Endodermal cell (in vitro differentiated cells): ENCODE data around the gene CRYBB2. TPM values are rescaled to one million over a fixed set of nuclear protein-coding genes. Genes with fewer than 3 reads are reported as not detected.
"Not testable (repeated sequence)": the region's sequence is repeated elsewhere in the genome, so short reads cannot be mapped to it uniquely, and the experiment has no call there.

Experiments
- DNase-seq: peaks from one replicate; pipeline ENCODE4 v3.0.0-alpha.2; 2017
- H3K27ac ChIP-seq: 2 replicates; pipeline ENCODE4 v1.5.1; 2013; ENCODE audit warnings: mild to moderate bottlenecking, low read depth, low read length, moderate library complexity
- H3K27me3 ChIP-seq: 2 replicates; pipeline ENCODE4 v1.6.1; 2013; ENCODE audit warnings: mild to moderate bottlenecking, low read length, moderate library complexity; ENCODE audit not compliant: insufficient read depth, control insufficient read depth, poor library complexity, severe bottlenecking
- H3K36me3 ChIP-seq: 2 replicates; pipeline ENCODE4 v1.7.0; 2013; ENCODE audit warnings: mild to moderate bottlenecking, low read length, moderate library complexity; ENCODE audit not compliant: control insufficient read depth, insufficient read depth
- H3K4me1 ChIP-seq: one replicate; pipeline ENCODE4 v1.7.0; 2013; ENCODE audit warnings: low read length; ENCODE audit not compliant: control insufficient read depth, insufficient read depth
- H3K4me3 ChIP-seq: 2 replicates; pipeline ENCODE4 v1.5.1; 2013; ENCODE audit warnings: mild to moderate bottlenecking, low read length, moderate library complexity
- H3K9ac ChIP-seq: 2 replicates; pipeline ENCODE4 v1.6.1; 2013; ENCODE audit warnings: mild to moderate bottlenecking, low read length, moderate library complexity; ENCODE audit not compliant: poor library complexity, severe bottlenecking; ENCODE audit errors: extremely low read depth
- H3K9me3 ChIP-seq: 2 replicates; pipeline ENCODE4 v1.6.1; 2013; ENCODE audit warnings: mild to moderate bottlenecking, low read length, moderate library complexity; ENCODE audit not compliant: control insufficient read depth
- H3K27ac Mint-ChIP-seq: 2 replicates; pipeline ENCODE4 v1.8.0; 2020; ENCODE audit warnings: mixed read lengths
- H3K27me3 Mint-ChIP-seq: 2 replicates; pipeline ENCODE4 v1.8.0; 2021; ENCODE audit warnings: mild to moderate bottlenecking, mixed read lengths; ENCODE audit not compliant: insufficient read depth
- H3K36me3 Mint-ChIP-seq: 2 replicates; pipeline ENCODE4 v1.8.0; 2020; ENCODE audit warnings: low read depth, mixed read lengths
- H3K4me1 Mint-ChIP-seq: 2 replicates; pipeline ENCODE4 v1.8.0; 2020; ENCODE audit warnings: mixed read lengths
- H3K4me3 Mint-ChIP-seq: 2 replicates; pipeline ENCODE4 v1.8.0; 2020; ENCODE audit warnings: mild to moderate bottlenecking, moderate library complexity, mixed read lengths
- H3K9me3 Mint-ChIP-seq: 2 replicates; pipeline ENCODE4 v1.8.0; 2020; ENCODE audit warnings: mild to moderate bottlenecking, mixed read lengths
- WGBS, 2 experiments: methylation state at CpG; one replicate each; pipeline versions ENCODE4 v1.1.5 to v1.1.7; 2013; ENCODE audit warnings: missing lambda C conversion rate in 2 of 2, mixed read lengths in 1 of 2; ENCODE audit not compliant: insufficient coverage in 1 of 2, insufficient read length in 1 of 2; 5-methylcytosine and 5-hydroxymethylcytosine counted together
- total RNA-seq, 2 donors: library from RNA; stranded (reverse); fragmentation: NEBNext Ultra II Directional in 1 of 2; extraction: Animal tissue kit (Norgen Biotek cat#: 25700) in 1 of 2; gene quantifications; 2 replicates in 1 of 2; 3 replicates in 1 of 2; pipeline ENCODE4 v1.2.1, GENCODE V29; 2021

Gene CRYBB2
- total RNA-seq, 2 donors from 2014 or later: not detected

- not testable (repeated sequence) for H3K4me3 Mint-ChIP-seq, H3K27me3 ChIP-seq, H3K27ac Mint-ChIP-seq, H3K4me1 ChIP-seq, H3K27ac ChIP-seq, H3K36me3 Mint-ChIP-seq, H3K4me1 Mint-ChIP-seq, H3K9ac ChIP-seq, H3K36me3 ChIP-seq, H3K4me3 ChIP-seq, DNase-seq
- 89 to 100% methylated on average over 3 of the region's 4 CpGs for WGBS, 2 experiments
- Mint-ChIP-seq H3K9me3 (peaks cover 18% of the 10 kb centered on the region), H3K27me3 (peaks cover 23% of the 10 kb centered on the region)
- peaks cover 12% of the 10 kb centered on the region for H3K9me3 ChIP-seq
These were observed 48.1 kb downstream of the CRYBB2 start for GRCh38 chr22:25267567-25267966.

- H3K4me3 Mint-ChIP-seq, H3K27me3 ChIP-seq, H3K4me1 ChIP-seq, H3K36me3 Mint-ChIP-seq, H3K27ac ChIP-seq, DNase-seq, H3K36me3 ChIP-seq, H3K9ac ChIP-seq, H3K27ac Mint-ChIP-seq, H3K4me1 Mint-ChIP-seq, H3K4me3 ChIP-seq: not testable (repeated sequence)
- Mint-ChIP-seq H3K27me3 (peaks cover 34% of the 10 kb centered on the region), H3K9me3 (peaks cover 23% of the 10 kb centered on the region)
- 87% methylated on average over 1 of the region's 1 CpG; no CpG with 5 or more reads in 1 of the 2 experiments for WGBS, 2 experiments
- H3K9me3 ChIP-seq: peaks cover 12% of the 10 kb centered on the region
These were observed 49.5 kb downstream of the CRYBB2 start for GRCh38 chr22:25268902-25269301.

- not testable (repeated sequence) for H3K9ac ChIP-seq, H3K4me3 ChIP-seq, H3K4me1 ChIP-seq, H3K4me3 Mint-ChIP-seq, H3K4me1 Mint-ChIP-seq, DNase-seq, H3K36me3 Mint-ChIP-seq, H3K27ac ChIP-seq, H3K27me3 ChIP-seq, H3K36me3 ChIP-seq, H3K27ac Mint-ChIP-seq
- Mint-ChIP-seq H3K27me3 (peaks cover 35% of the 10 kb centered on the region), H3K9me3 (peaks cover 24% of the 10 kb centered on the region)
- 85 to 100% methylated on average over 1 to 2 of the region's 2 CpGs for WGBS, 2 experiments
- peaks cover 12% of the 10 kb centered on the region for H3K9me3 ChIP-seq
These were observed 50.6 kb downstream of the CRYBB2 start for GRCh38 chr22:25270061-25270460.

GRCh38 chr22:25273231-25273630 is 53.8 kb downstream of the CRYBB2 start:
- DNase-seq, H3K4me1 ChIP-seq, H3K36me3 ChIP-seq, H3K9ac ChIP-seq, H3K27me3 ChIP-seq, H3K4me3 ChIP-seq, H3K27ac ChIP-seq, H3K4me1 Mint-ChIP-seq, H3K9me3 ChIP-seq, H3K4me3 Mint-ChIP-seq, H3K36me3 Mint-ChIP-seq, H3K27ac Mint-ChIP-seq: not testable (repeated sequence)
- Mint-ChIP-seq H3K27me3 (peaks cover 46% of the 10 kb centered on the region), H3K9me3 (peaks cover 25% of the 10 kb centered on the region)
- 84 to 95% methylated on average over 3 to 4 of the region's 4 CpGs for WGBS, 2 experiments

GRCh38 chr22:25273928-25274327 is 54.5 kb downstream of the CRYBB2 start:
- not testable (repeated sequence) for H3K27ac ChIP-seq, DNase-seq, H3K4me1 Mint-ChIP-seq, H3K36me3 ChIP-seq, H3K36me3 Mint-ChIP-seq, H3K4me3 Mint-ChIP-seq, H3K4me3 ChIP-seq, H3K9me3 ChIP-seq, H3K27me3 ChIP-seq, H3K9ac ChIP-seq, H3K27ac Mint-ChIP-seq, H3K4me1 ChIP-seq
- peaks cover 18% of the 10 kb centered on the region for H3K9me3 Mint-ChIP-seq
- peaks cover 43% of the 10 kb centered on the region for H3K27me3 Mint-ChIP-seq
- WGBS, 2 experiments: 79 to 90% methylated on average over 2 of the region's 3 CpGs

- not testable (repeated sequence) for H3K9me3 Mint-ChIP-seq, DNase-seq, H3K4me3 Mint-ChIP-seq, H3K9me3 ChIP-seq, H3K36me3 ChIP-seq, H3K4me1 Mint-ChIP-seq, H3K27ac ChIP-seq, H3K36me3 Mint-ChIP-seq, H3K9ac ChIP-seq, H3K4me1 ChIP-seq, H3K4me3 ChIP-seq, H3K27ac Mint-ChIP-seq
- 82 to 94% methylated on average over 2 of the region's 2 CpGs for WGBS, 2 experiments
- peaks cover 70% of the 10 kb centered on the region for H3K27me3 Mint-ChIP-seq
- peaks cover 60% of the 10 kb centered on the region for H3K27me3 ChIP-seq
These were observed 60.7 kb downstream of the CRYBB2 start for GRCh38 chr22:25280118-25280517.
